Measurements from ENCODE around the gene SLC19A1. TPM values are rescaled to one million over a fixed set of nuclear protein-coding genes. Genes with fewer than 3 reads are reported as not detected.
A peak's percentile ranks its signal among the peaks of the same experiment; 100 is the strongest.

Gene SLC19A1
- total and polyA plus RNA-seq, 2 donors: 3.5 to 8.9 TPM

DNA sequence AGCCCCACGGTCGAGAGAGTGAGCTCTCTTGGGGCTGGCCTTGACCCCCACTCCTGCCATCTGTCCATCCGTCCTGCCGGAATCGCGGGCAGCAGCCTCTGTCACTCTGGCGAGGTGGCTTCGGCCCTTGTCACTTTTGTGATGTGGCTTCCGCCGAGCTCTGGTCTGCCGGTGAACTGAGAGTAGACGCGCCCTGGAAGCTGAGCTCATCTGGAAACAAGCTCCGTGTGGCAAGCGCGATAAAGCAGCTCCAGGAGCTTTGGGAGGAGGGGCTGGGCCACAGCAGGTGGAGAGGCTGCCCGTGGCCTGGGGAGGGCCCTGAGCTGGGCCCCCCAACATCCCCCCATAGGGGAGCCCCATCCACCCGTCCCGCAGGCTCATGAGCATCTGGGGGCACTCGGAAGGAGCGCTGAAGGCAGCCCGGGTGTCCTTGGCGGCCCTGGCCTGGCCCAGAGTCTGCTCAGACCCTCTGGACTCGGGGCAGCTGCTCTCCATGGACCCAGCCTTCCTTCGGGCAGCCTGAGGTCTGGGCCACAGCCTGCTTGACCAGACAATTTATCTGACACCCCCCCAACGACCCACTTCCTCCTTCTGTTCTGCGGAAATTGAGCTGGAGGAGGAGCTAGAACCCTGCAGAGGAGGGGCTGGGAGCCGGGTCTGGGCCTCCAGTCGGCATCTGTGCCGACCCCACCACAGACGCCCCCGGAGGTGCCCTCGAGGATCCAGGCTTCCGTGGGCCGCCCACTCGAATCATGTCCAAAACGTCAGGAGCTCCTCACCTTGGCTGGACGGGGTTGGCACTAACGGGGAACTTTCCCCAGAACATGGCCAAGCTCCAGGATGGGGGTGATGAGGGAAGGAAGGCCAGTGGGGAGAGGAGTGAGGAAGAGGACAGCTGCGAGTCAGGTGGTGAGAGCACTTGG, 59.1 kb downstream of the SLC19A1 start:
- Histone ChIP-seq H3K36me3 (ENCODE audit: control insufficient read depth in 2 of 2, insufficient read depth in 2 of 2, low read length in 1 of 2) (peaks cover 0 to 3% of the 10 kb centered on the region in 2 donors), H3K4me1 (ENCODE audit: control insufficient read depth in 2 of 2, insufficient read depth in 2 of 2, low read length in 2 of 2) (peaks cover 9 to 79% of the 10 kb centered on the region in 2 donors), H3K27me3 (ENCODE audit: control insufficient read depth in 2 of 2, insufficient read depth in 1 of 2, low read length in 1 of 2) (no peaks in the 10 kb centered on the region), H3K27ac (ENCODE audit: low read depth in 1 of 2, low read length in 1 of 2) (peak overlapping the region; percentile 94), H3K4me3 (ENCODE audit: low read length in 2 of 2) (peak overlapping the region; percentile 51 to 55), H3K9me3 (ENCODE audit: control insufficient read depth in 2 of 2, insufficient read depth in 1 of 2, low read length in 1 of 2) (no peaks in the 10 kb centered on the region)
- 8% methylated on average over 40 of the region's 40 CpGs for WGBS
- peak in 6 of 9 donors; percentile 32 to 74 (median 57) for DNase-seq (ENCODE audit: low read depth in 6 of 9, low spot score in 9 of 9)

- no peak for DNase-seq (ENCODE audit: low read depth in 6 of 9, low spot score in 9 of 9)
- peaks cover 0 to 3% of the 10 kb centered on the region in 2 donors for H3K36me3 ChIP-seq (ENCODE audit: control insufficient read depth in 2 of 2, insufficient read depth in 2 of 2, low read length in 1 of 2)
- no peaks in the 10 kb centered on the region for H3K27me3 ChIP-seq (ENCODE audit: control insufficient read depth in 2 of 2, insufficient read depth in 1 of 2, low read length in 1 of 2)
- H3K9me3 ChIP-seq (ENCODE audit: control insufficient read depth in 2 of 2, insufficient read depth in 1 of 2, low read length in 1 of 2): no peaks in the 10 kb centered on the region
- H3K4me3 ChIP-seq (ENCODE audit: low read length in 2 of 2): peak overlapping the region; percentile 51 to 55
- 94% methylated on average over 33 of the region's 33 CpGs for WGBS
- peak overlapping the region; percentile 94 for H3K27ac ChIP-seq (ENCODE audit: low read depth in 1 of 2, low read length in 1 of 2)
- peaks cover 15 to 79% of the 10 kb centered on the region in 2 donors for H3K4me1 ChIP-seq (ENCODE audit: control insufficient read depth in 2 of 2, insufficient read depth in 2 of 2, low read length in 2 of 2)
These were observed 60.0 kb downstream of the SLC19A1 start for GRCh38 chr21:45481977-45482898.

DNA sequence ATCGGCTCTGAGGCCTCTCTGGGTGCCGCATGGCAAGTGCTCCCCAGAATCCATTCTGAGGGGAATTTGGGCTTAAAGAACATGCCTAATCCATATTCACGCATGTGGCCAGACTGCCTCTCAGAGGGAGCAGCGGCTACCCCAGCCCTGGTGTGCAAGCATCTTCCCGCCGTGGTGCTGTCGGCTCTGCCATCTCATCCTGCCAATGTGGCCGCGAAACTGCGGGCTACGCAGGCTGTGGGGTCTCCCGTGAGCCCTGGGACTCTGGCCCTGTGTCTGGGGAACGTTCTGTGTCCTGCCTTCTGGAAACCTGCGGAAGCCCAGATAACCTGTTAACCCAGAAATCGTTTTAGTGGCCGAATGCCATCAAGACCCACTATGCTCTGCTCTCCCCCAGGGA, 60.7 kb downstream of the SLC19A1 start:
- Histone ChIP-seq H3K4me3 (ENCODE audit: low read length in 2 of 2) (no peak overlapping the region), H3K9me3 (ENCODE audit: control insufficient read depth in 2 of 2, insufficient read depth in 1 of 2, low read length in 1 of 2) (no peaks in the 10 kb centered on the region), H3K27me3 (ENCODE audit: control insufficient read depth in 2 of 2, insufficient read depth in 1 of 2, low read length in 1 of 2) (no peaks in the 10 kb centered on the region), H3K27ac (ENCODE audit: low read depth in 1 of 2, low read length in 1 of 2) (no peak overlapping the region), H3K36me3 (ENCODE audit: control insufficient read depth in 2 of 2, insufficient read depth in 2 of 2, low read length in 1 of 2) (peaks cover 0 to 3% of the 10 kb centered on the region in 2 donors), H3K4me1 (ENCODE audit: control insufficient read depth in 2 of 2, insufficient read depth in 2 of 2, low read length in 2 of 2) (peaks cover 15 to 77% of the 10 kb centered on the region in 2 donors)
- 97% methylated on average over 16 of the region's 16 CpGs for WGBS
- DNase-seq (ENCODE audit: low read depth in 6 of 9, low spot score in 9 of 9): no peak

DNA sequence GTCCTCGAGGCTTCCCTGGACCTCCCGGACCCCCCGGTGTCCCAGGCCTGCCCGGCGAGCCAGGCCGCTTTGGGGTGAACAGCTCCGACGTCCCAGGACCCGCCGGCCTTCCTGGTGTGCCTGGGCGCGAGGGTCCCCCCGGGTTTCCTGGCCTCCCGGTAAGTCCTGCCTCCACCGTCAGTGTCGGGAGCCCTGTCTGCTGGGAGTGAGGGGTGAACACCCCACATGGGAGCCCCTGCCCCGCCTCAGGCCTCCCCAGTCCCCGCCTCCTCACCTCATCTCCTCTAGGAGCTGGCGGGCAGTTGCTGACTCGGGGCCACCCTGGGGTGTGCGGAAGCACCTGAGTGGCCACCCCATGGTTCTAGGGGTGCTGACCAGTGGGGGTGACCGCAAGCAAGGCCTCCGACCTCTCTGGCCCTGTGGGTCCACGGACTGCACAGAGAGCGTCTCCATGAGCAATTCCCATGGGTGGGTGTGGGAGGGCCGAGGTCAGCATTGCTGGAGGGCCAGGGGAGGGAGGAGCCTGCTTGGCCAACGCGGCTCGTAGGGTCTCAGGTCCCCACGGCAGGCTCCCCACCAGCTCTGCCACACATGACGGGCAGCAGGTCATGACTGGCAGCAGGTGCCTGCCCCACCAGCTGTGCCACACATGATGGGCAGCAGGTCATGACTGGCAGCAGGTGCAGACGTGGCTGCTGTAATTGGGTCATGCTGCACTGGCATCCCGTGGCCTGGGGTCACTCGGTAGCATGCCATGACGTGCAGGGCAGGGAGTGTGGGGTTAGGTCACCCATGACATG, 61.3 kb downstream of the SLC19A1 start:
- H3K4me1 ChIP-seq (ENCODE audit: control insufficient read depth in 2 of 2, insufficient read depth in 2 of 2, low read length in 2 of 2): peaks cover 15 to 74% of the 10 kb centered on the region in 2 donors
- no peak overlapping the region for H3K4me3 ChIP-seq (ENCODE audit: low read length in 2 of 2)
- peaks cover 0 to 3% of the 10 kb centered on the region in 2 donors for H3K36me3 ChIP-seq (ENCODE audit: control insufficient read depth in 2 of 2, insufficient read depth in 2 of 2, low read length in 1 of 2)
- no peaks in the 10 kb centered on the region for H3K9me3 ChIP-seq (ENCODE audit: control insufficient read depth in 2 of 2, insufficient read depth in 1 of 2, low read length in 1 of 2)
- DNase-seq (ENCODE audit: low read depth in 6 of 9, low spot score in 9 of 9): no peak
- WGBS: 93% methylated on average over 35 of the region's 35 CpGs
- H3K27ac ChIP-seq (ENCODE audit: low read depth in 1 of 2, low read length in 1 of 2): no peak overlapping the region
- H3K27me3 ChIP-seq (ENCODE audit: control insufficient read depth in 2 of 2, insufficient read depth in 1 of 2, low read length in 1 of 2): no peaks in the 10 kb centered on the region

- peaks cover 15 to 69% of the 10 kb centered on the region in 2 donors for H3K4me1 ChIP-seq (ENCODE audit: control insufficient read depth in 2 of 2, insufficient read depth in 2 of 2, low read length in 2 of 2)
- peaks cover 0 to 3% of the 10 kb centered on the region in 2 donors for H3K36me3 ChIP-seq (ENCODE audit: control insufficient read depth in 2 of 2, insufficient read depth in 2 of 2, low read length in 1 of 2)
- H3K4me3 ChIP-seq (ENCODE audit: low read length in 2 of 2): no peak overlapping the region
- H3K27me3 ChIP-seq (ENCODE audit: control insufficient read depth in 2 of 2, insufficient read depth in 1 of 2, low read length in 1 of 2): no peaks in the 10 kb centered on the region
- H3K9me3 ChIP-seq (ENCODE audit: control insufficient read depth in 2 of 2, insufficient read depth in 1 of 2, low read length in 1 of 2): peaks cover 0 to 5% of the 10 kb centered on the region in 2 donors
- no peak for DNase-seq (ENCODE audit: low read depth in 6 of 9, low spot score in 9 of 9)
- WGBS: 84% methylated on average over 37 of the region's 37 CpGs
- H3K27ac ChIP-seq (ENCODE audit: low read depth in 1 of 2, low read length in 1 of 2): peak overlapping the region in 1 of 2 donors; percentile 56
These were observed 62.3 kb downstream of the SLC19A1 start for GRCh38 chr21:45479691-45480675.

GRCh38 chr21:45478816-45479669, 63.2 kb downstream of the SLC19A1 start:
- H3K27me3 ChIP-seq (ENCODE audit: control insufficient read depth in 2 of 2, insufficient read depth in 1 of 2, low read length in 1 of 2): no peaks in the 10 kb centered on the region
- DNase-seq (ENCODE audit: low read depth in 6 of 9, low spot score in 9 of 9): no peak
- peaks cover 0 to 3% of the 10 kb centered on the region in 2 donors for H3K36me3 ChIP-seq (ENCODE audit: control insufficient read depth in 2 of 2, insufficient read depth in 2 of 2, low read length in 1 of 2)
- H3K27ac ChIP-seq (ENCODE audit: low read depth in 1 of 2, low read length in 1 of 2): peak overlapping the region; percentile 91 to 93
- WGBS: 89% methylated on average over 31 of the region's 31 CpGs
- H3K4me1 ChIP-seq (ENCODE audit: control insufficient read depth in 2 of 2, insufficient read depth in 2 of 2, low read length in 2 of 2): peaks cover 15 to 66% of the 10 kb centered on the region in 2 donors
- peaks cover 3 to 6% of the 10 kb centered on the region in 2 donors for H3K9me3 ChIP-seq (ENCODE audit: control insufficient read depth in 2 of 2, insufficient read depth in 1 of 2, low read length in 1 of 2)
- peak overlapping the region in 1 of 2 donors; percentile 46 for H3K4me3 ChIP-seq (ENCODE audit: low read length in 2 of 2)

- Histone ChIP-seq H3K9me3 (ENCODE audit: control insufficient read depth in 2 of 2, insufficient read depth in 1 of 2, low read length in 1 of 2) (peaks cover 3 to 6% of the 10 kb centered on the region in 2 donors), H3K4me3 (ENCODE audit: low read length in 2 of 2) (peak overlapping the region; percentile 4 to 46), H3K27me3 (ENCODE audit: control insufficient read depth in 2 of 2, insufficient read depth in 1 of 2, low read length in 1 of 2) (no peaks in the 10 kb centered on the region), H3K4me1 (ENCODE audit: control insufficient read depth in 2 of 2, insufficient read depth in 2 of 2, low read length in 2 of 2) (peaks cover 15 to 59% of the 10 kb centered on the region in 2 donors), H3K36me3 (ENCODE audit: control insufficient read depth in 2 of 2, insufficient read depth in 2 of 2, low read length in 1 of 2) (peaks cover 0 to 3% of the 10 kb centered on the region in 2 donors), H3K27ac (ENCODE audit: low read depth in 1 of 2, low read length in 1 of 2) (peak overlapping the region; percentile 91 to 93)
- WGBS: 11% methylated on average over 32 of the region's 32 CpGs
- DNase-seq (ENCODE audit: low read depth in 6 of 9, low spot score in 9 of 9): peak; percentile 51 to 88 (median 76)
These were observed 64.0 kb downstream of the SLC19A1 start for GRCh38 chr21:45478115-45478801.

Measured in thymus (tissue), 11 donors.